Panc1 (cell line): ENCODE results near the gene CUL4A.

Experiments
- CTCF ChIP-seq: fragments of 450-650 bp; IDR thresholded peaks from 2 replicates; pipeline ENCODE4 v1.5.1; 2017; ENCODE audit warnings: mild to moderate bottlenecking
- POLR2AphosphoS5 ChIP-seq: IDR thresholded peaks from 2 replicates; pipeline ENCODE4 v1.6.1; 2012; ENCODE audit warnings: mild to moderate bottlenecking, low read depth, low read length, moderate library complexity
- REST ChIP-seq, 2 experiments: IDR thresholded peaks; 2 replicates each; pipeline ENCODE4 v1.6.1; 2011 to 2012; ENCODE audit warnings: low read depth in 2 of 2, control low read depth in 1 of 2, low read length in 1 of 2, mild to moderate bottlenecking in 1 of 2, moderate library complexity in 1 of 2; ENCODE audit not compliant: insufficient read depth in 1 of 2
- SIN3A ChIP-seq: IDR thresholded peaks from 2 replicates; pipeline ENCODE4 v1.6.1; 2012; ENCODE audit warnings: low read depth, mild to moderate bottlenecking, low read length, moderate library complexity, borderline replicate concordance; ENCODE audit not compliant: insufficient read depth
- TCF7L2 ChIP-seq: IDR thresholded peaks from 2 replicates; pipeline ENCODE4 v1.6.1; 2011; ENCODE audit warnings: mild to moderate bottlenecking, low read depth, low read length, inconsistent platforms

GRCh38 chr13:113232208-113233003 is 23.0 kb downstream of the CUL4A start:
- no peak for TF ChIP-seq CTCF
- no peak for TF ChIP-seq POLR2AphosphoS5
- TF ChIP-seq REST (IDR thresholded peaks at IDR 0.05; ENCODE audit: insufficient read depth in 1 of 2, low read depth in 2 of 2, low read length in 1 of 2), result no peak
- no peak for TF ChIP-seq SIN3A
- no peak for TF ChIP-seq TCF7L2
